Measurements from ENCODE around the gene UGDH. TPM values are rescaled to one million over a fixed set of nuclear protein-coding genes. Genes with fewer than 3 reads are reported as not detected.
"Not testable (repeated sequence)": the region's sequence is repeated elsewhere in the genome, so short reads cannot be mapped to it uniquely, and the experiment has no call there.

The UGDH gene
- total RNA-seq, 1 experiment from 2014 or later = 52.5 TPM

GRCh38 chr4:39533541-39533940, 6.3 kb upstream of the UGDH start:
- no TSS peak for BruUV-seq (replicated peaks)
- peaks cover 4% of the 10 kb centered on the region for H3K36me3 ChIP-seq (ENCODE audit: insufficient read depth, low read length, poor library complexity, severe bottlenecking)
- intact Hi-C loops (cut with micrococcal nuclease; ENCODE audit: unreplicated experiment) = no loop called here
- CTCF ChIA-PET = no interaction called here
- TF ChIP-seq CTCF (conservative IDR thresholded peaks at IDR 0.05; ENCODE audit: low read depth, low read length) (no peak), EZH2 (IDR thresholded peaks at IDR 0.05; ENCODE audit: borderline replicate concordance, low read depth, low read length, poor library complexity, severe bottlenecking) (no peak)
- H3K27ac ChIP-seq (ENCODE audit: low read depth, low read length, poor library complexity, severe bottlenecking) = no peak overlapping the region
- H3K27me3 ChIP-seq (replicated peaks; ENCODE audit: insufficient read depth, low read depth, low read length, poor library complexity) = no peaks in the 10 kb centered on the region
- POLR2A ChIA-PET (ENCODE audit: low non-redundant PET) = no interaction called here
- no peaks in the 10 kb centered on the region for H3K9me3 ChIP-seq (ENCODE audit: low read depth, low read length, poor library complexity, severe bottlenecking)
- DNase-seq (ENCODE audit: low spot score) = no peak
- H3K4me3 ChIP-seq (ENCODE audit: low read depth, low read length, poor library complexity, severe bottlenecking) = no peak overlapping the region
- H3K4me1 ChIP-seq (ENCODE audit: insufficient read depth, low read length, poor library complexity, severe bottlenecking) = peaks cover 2% of the 10 kb centered on the region

GRCh38 chr4:39532237-39532636, 5.0 kb upstream of the UGDH start:
- CTCF ChIA-PET = interaction anchor here (0.6 kb wide), 1 partner anchor 84 kb away, joined by 3 read pairs; no protein-coding TSS in a partner anchor
- H3K27ac ChIP-seq (ENCODE audit: low read depth, low read length, poor library complexity, severe bottlenecking); BruUV-seq (replicated peaks); intact Hi-C loops (cut with micrococcal nuclease; ENCODE audit: unreplicated experiment); H3K4me1 ChIP-seq (ENCODE audit: insufficient read depth, low read length, poor library complexity, severe bottlenecking); H3K36me3 ChIP-seq (ENCODE audit: insufficient read depth, low read length, poor library complexity, severe bottlenecking); DNase-seq (ENCODE audit: low spot score); POLR2A ChIA-PET (ENCODE audit: low non-redundant PET); H3K4me3 ChIP-seq (ENCODE audit: low read depth, low read length, poor library complexity, severe bottlenecking); H3K9me3 ChIP-seq (ENCODE audit: low read depth, low read length, poor library complexity, severe bottlenecking); H3K27me3 ChIP-seq (replicated peaks; ENCODE audit: insufficient read depth, low read depth, low read length, poor library complexity): not testable (repeated sequence)

GRCh38 chr4:39530682-39531081, 3.4 kb upstream of the UGDH start:
- Histone ChIP-seq H3K27me3 (replicated peaks; ENCODE audit: insufficient read depth, low read depth, low read length, poor library complexity) (no peaks in the 10 kb centered on the region), H3K4me3 (ENCODE audit: low read depth, low read length, poor library complexity, severe bottlenecking) (no peak overlapping the region), H3K36me3 (ENCODE audit: insufficient read depth, low read length, poor library complexity, severe bottlenecking) (peaks cover 4% of the 10 kb centered on the region), H3K4me1 (ENCODE audit: insufficient read depth, low read length, poor library complexity, severe bottlenecking) (peaks cover 4% of the 10 kb centered on the region), H3K9me3 (ENCODE audit: low read depth, low read length, poor library complexity, severe bottlenecking) (no peaks in the 10 kb centered on the region), H3K27ac (ENCODE audit: low read depth, low read length, poor library complexity, severe bottlenecking) (no peak overlapping the region)
- ChIA-PET CTCF (no interaction called here), POLR2A (ENCODE audit: low non-redundant PET) (no interaction called here)
- no TSS peak for BruUV-seq (replicated peaks)
- TF ChIP-seq EZH2 (IDR thresholded peaks at IDR 0.05; ENCODE audit: borderline replicate concordance, low read depth, low read length, poor library complexity, severe bottlenecking) (no peak), CTCF (conservative IDR thresholded peaks at IDR 0.05; ENCODE audit: low read depth, low read length) (no peak)
- DNase-seq (ENCODE audit: low spot score) = no peak
- intact Hi-C loops (cut with micrococcal nuclease; ENCODE audit: unreplicated experiment) = no loop called here

GRCh38 chr4:39529534-39529933, 2.3 kb upstream of the UGDH start:
- POLR2A ChIA-PET (ENCODE audit: low non-redundant PET) = no interaction called here
- Histone ChIP-seq H3K27me3 (replicated peaks; ENCODE audit: insufficient read depth, low read depth, low read length, poor library complexity) (no peaks in the 10 kb centered on the region), H3K36me3 (ENCODE audit: insufficient read depth, low read length, poor library complexity, severe bottlenecking) (peaks cover 4% of the 10 kb centered on the region), H3K9me3 (ENCODE audit: low read depth, low read length, poor library complexity, severe bottlenecking) (no peaks in the 10 kb centered on the region), H3K27ac (ENCODE audit: low read depth, low read length, poor library complexity, severe bottlenecking) (no peak overlapping the region), H3K4me3 (ENCODE audit: low read depth, low read length, poor library complexity, severe bottlenecking) (no peak overlapping the region), H3K4me1 (ENCODE audit: insufficient read depth, low read length, poor library complexity, severe bottlenecking) (peaks cover 4% of the 10 kb centered on the region)
- no TSS peak for BruUV-seq (replicated peaks)
- intact Hi-C loops (cut with micrococcal nuclease; ENCODE audit: unreplicated experiment) = loop anchor here (5.0 kb wide), 2 partner anchors 108 to 448 kb away; partner anchors contain the start of genes PDS5A and SMIM14
- CTCF ChIA-PET = interaction anchor here (0.6 kb wide), 1 partner anchor 17 kb away, joined by 3 read pairs; no protein-coding TSS in a partner anchor
- no peak for DNase-seq (ENCODE audit: low spot score)
- TF ChIP-seq CTCF (conservative IDR thresholded peaks at IDR 0.05; ENCODE audit: low read depth, low read length) = no peak

Measured in A673 (cell line).